ENCODE data around the gene FOXP2.

The FOXP2 gene

DNA sequence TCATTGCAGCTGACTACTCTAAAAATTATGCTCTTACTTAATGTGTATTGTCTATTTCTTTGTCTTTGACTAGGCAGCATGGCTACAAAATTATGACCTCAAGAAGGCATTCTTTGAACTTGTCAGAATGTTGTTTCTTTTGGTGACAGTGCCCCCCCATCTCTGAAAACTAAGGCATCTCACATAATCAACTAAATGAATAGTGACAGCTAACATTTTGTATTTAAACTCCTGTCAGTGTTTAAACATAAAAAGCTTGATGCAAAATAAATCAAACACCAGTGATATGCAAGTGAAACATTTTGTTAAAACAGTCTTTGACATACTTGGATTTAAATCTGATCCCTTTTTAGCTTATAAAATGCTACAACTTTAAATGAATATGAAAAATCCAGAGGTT lies 233.5 kb downstream of the FOXP2 start:
- H3K4me1 ChIP-seq = peaks cover 59% of the 10 kb centered on the region
- H3K36me3 ChIP-seq (replicated peaks) = no peaks in the 10 kb centered on the region
- no peaks in the 10 kb centered on the region for H3K9me3 ChIP-seq
- DNase-seq (ENCODE audit: low spot score in 2 of 2) = no peak
- H3K27me3 ChIP-seq (ENCODE audit: low read depth) = no peaks in the 10 kb centered on the region
- H3K4me3 ChIP-seq = no peak overlapping the region
- in situ Hi-C loops (cut with MboI; ENCODE audit: low sequenced_read_pairs) = no loop called here

DNA sequence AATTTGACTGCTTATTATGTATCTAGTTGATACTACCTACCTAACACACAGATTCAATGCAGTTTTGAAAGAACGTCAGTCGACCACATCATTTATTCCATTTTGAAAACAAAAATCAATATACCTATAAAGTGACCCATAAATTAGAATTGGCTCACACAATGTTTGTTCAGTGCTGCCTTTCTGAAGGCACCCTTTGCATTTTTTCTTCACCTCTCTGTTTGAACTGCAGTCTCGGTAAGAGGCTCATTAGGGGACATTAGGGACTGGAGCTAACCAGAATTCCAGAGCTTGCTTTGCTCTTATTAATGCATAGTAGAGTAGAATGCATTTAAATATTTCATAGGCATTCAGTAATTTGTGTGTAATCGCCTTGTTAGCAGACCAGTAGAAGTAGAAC lies 234.1 kb downstream of the FOXP2 start:
- Histone ChIP-seq H3K4me3 (no peak overlapping the region), H3K27me3 (ENCODE audit: low read depth) (no peaks in the 10 kb centered on the region), H3K9me3 (no peaks in the 10 kb centered on the region), H3K4me1 (peaks cover 59% of the 10 kb centered on the region), H3K36me3 (replicated peaks) (no peaks in the 10 kb centered on the region)
- DNase-seq (ENCODE audit: low spot score in 2 of 2) = no peak
- in situ Hi-C loops (cut with MboI; ENCODE audit: low sequenced_read_pairs) = no loop called here

DNA sequence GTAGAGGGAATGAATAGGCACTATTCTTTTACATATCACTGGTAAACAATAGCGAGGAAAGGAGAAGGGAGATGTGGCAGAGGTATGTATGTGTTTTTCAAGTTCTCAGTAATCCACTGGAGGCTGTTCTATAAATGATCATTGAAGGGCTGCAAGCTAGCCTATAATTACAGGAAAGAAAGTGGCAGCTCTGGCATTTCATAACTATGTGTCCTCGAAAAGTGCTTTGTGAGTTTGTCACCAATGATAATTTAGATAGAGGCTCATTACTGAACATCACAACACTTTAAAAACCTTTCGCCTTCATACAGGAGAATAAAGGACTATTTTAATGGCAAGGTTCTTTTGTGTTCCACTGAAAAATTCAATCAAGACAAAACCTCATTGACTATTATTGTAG lies 235.1 kb downstream of the FOXP2 start:
- in situ Hi-C loops (cut with MboI; ENCODE audit: low sequenced_read_pairs) = loop anchor here (25.0 kb wide), 2 partner anchors 237 to 562 kb away; partner anchors contain the start of gene FOXP2
- Histone ChIP-seq H3K36me3 (replicated peaks) (no peaks in the 10 kb centered on the region), H3K27me3 (ENCODE audit: low read depth) (no peaks in the 10 kb centered on the region), H3K4me1 (peaks cover 53% of the 10 kb centered on the region), H3K9me3 (no peaks in the 10 kb centered on the region), H3K4me3 (no peak overlapping the region)
- peak; percentile 42 to 93 for DNase-seq (ENCODE audit: low spot score in 2 of 2)

GRCh38 chr7:114650491-114650890 lies 235.9 kb downstream of the FOXP2 start:
- no peak overlapping the region for H3K4me3 ChIP-seq
- peaks cover 50% of the 10 kb centered on the region for H3K4me1 ChIP-seq
- H3K27me3 ChIP-seq (ENCODE audit: low read depth) = no peaks in the 10 kb centered on the region
- in situ Hi-C loops (cut with MboI; ENCODE audit: low sequenced_read_pairs) = loop anchor here (25.0 kb wide), 2 partner anchors 238 to 563 kb away; partner anchors contain the start of gene FOXP2
- no peak for DNase-seq (ENCODE audit: low spot score in 2 of 2)
- H3K36me3 ChIP-seq (replicated peaks) = no peaks in the 10 kb centered on the region
- no peaks in the 10 kb centered on the region for H3K9me3 ChIP-seq

DNA sequence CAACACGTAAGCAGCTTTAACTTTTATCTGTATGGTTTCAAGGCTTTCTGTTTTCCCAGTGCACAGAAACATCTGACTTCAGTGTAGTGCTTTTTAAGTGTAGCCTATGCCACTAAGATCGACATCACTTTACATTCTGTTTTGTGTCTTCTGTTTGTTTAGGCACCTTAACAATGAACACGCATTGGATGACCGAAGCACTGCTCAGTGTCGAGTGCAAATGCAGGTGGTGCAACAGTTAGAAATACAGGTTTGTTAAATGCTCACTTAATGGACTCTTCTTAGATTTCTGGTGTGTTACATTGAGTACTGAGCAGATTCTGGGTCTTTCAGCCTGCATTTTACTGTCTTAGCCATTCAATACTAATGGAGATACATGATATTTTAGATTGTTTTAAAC lies 237.4 kb downstream of the FOXP2 start:
- in situ Hi-C loops (cut with MboI; ENCODE audit: low sequenced_read_pairs) = loop anchor here (25.0 kb wide), 2 partner anchors 240 to 565 kb away; partner anchors contain the start of gene FOXP2
- Histone ChIP-seq H3K4me1 (peaks cover 58% of the 10 kb centered on the region), H3K9me3 (no peaks in the 10 kb centered on the region), H3K36me3 (replicated peaks) (no peaks in the 10 kb centered on the region), H3K27me3 (ENCODE audit: low read depth) (no peaks in the 10 kb centered on the region), H3K4me3 (no peak overlapping the region)
- DNase-seq (ENCODE audit: low spot score in 2 of 2) = peak; percentile 28 to 52

- no peak overlapping the region for H3K4me3 ChIP-seq
- DNase-seq (ENCODE audit: low spot score in 2 of 2) = no peak
Measured at GRCh38 chr7:114653364-114654088, 238.9 kb downstream of the FOXP2 start.

GRCh38 chr7:114656466-114656865 lies 241.9 kb downstream of the FOXP2 start:
- H3K27me3 ChIP-seq (ENCODE audit: low read depth) = no peaks in the 10 kb centered on the region
- in situ Hi-C loops (cut with MboI; ENCODE audit: low sequenced_read_pairs) = loop anchor here (25.0 kb wide), 2 partner anchors 244 to 569 kb away; partner anchors contain the start of gene FOXP2

More at GRCh38 chr7:114653364-114654088, 238.9 kb downstream of the FOXP2 start:
- in situ Hi-C loops (cut with MboI; ENCODE audit: low sequenced_read_pairs) = loop anchor here (25.0 kb wide), 2 partner anchors 241 to 566 kb away; partner anchors contain the start of gene FOXP2
- H3K4me1 ChIP-seq = peaks cover 60% of the 10 kb centered on the region
- H3K27me3 ChIP-seq (ENCODE audit: low read depth) = no peaks in the 10 kb centered on the region
- no peaks in the 10 kb centered on the region for H3K9me3 ChIP-seq
- H3K36me3 ChIP-seq (replicated peaks) = no peaks in the 10 kb centered on the region

GRCh38 chr7:114657279-114657678 lies 242.7 kb downstream of the FOXP2 start:
- Histone ChIP-seq H3K4me3 (no peak overlapping the region), H3K9me3 (no peaks in the 10 kb centered on the region), H3K27me3 (ENCODE audit: low read depth) (no peaks in the 10 kb centered on the region), H3K36me3 (replicated peaks) (no peaks in the 10 kb centered on the region), H3K4me1 (peaks cover 67% of the 10 kb centered on the region)
- DNase-seq (ENCODE audit: low spot score in 2 of 2) = no peak
- in situ Hi-C loops (cut with MboI; ENCODE audit: low sequenced_read_pairs) = loop anchor here (25.0 kb wide), 2 partner anchors 245 to 570 kb away; partner anchors contain the start of gene FOXP2

More at GRCh38 chr7:114656466-114656865, 241.9 kb downstream of the FOXP2 start:
- no peaks in the 10 kb centered on the region for H3K9me3 ChIP-seq
- no peaks in the 10 kb centered on the region for H3K36me3 ChIP-seq (replicated peaks)
- H3K4me3 ChIP-seq = no peak overlapping the region
- H3K4me1 ChIP-seq = peaks cover 66% of the 10 kb centered on the region
- DNase-seq (ENCODE audit: low spot score in 2 of 2) = peak; percentile 77 to 96

- no peaks in the 10 kb centered on the region for H3K27me3 ChIP-seq (ENCODE audit: low read depth)
- in situ Hi-C loops (cut with MboI; ENCODE audit: low sequenced_read_pairs) = loop anchor here (25.0 kb wide), 2 partner anchors 246 to 571 kb away; partner anchors contain the start of gene FOXP2
- no peak overlapping the region for H3K4me3 ChIP-seq
Measured at GRCh38 chr7:114658216-114658615, 243.6 kb downstream of the FOXP2 start.

GRCh38 chr7:114659409-114660125 lies 245.0 kb downstream of the FOXP2 start:
- no peak overlapping the region for H3K4me3 ChIP-seq
- peaks cover 67% of the 10 kb centered on the region for H3K4me1 ChIP-seq
- no peaks in the 10 kb centered on the region for H3K27me3 ChIP-seq (ENCODE audit: low read depth)
- H3K36me3 ChIP-seq (replicated peaks) = no peaks in the 10 kb centered on the region
- peak; percentile 59 to 67 for DNase-seq (ENCODE audit: low spot score in 2 of 2)
- no peaks in the 10 kb centered on the region for H3K9me3 ChIP-seq
- in situ Hi-C loops (cut with MboI; ENCODE audit: low sequenced_read_pairs) = loop anchor here (25.0 kb wide), 2 partner anchors 247 to 572 kb away; partner anchors contain the start of gene FOXP2

More at GRCh38 chr7:114658216-114658615, 243.6 kb downstream of the FOXP2 start:
- no peaks in the 10 kb centered on the region for H3K9me3 ChIP-seq
- no peaks in the 10 kb centered on the region for H3K36me3 ChIP-seq (replicated peaks)
- DNase-seq (ENCODE audit: low spot score in 2 of 2) = no peak
- H3K4me1 ChIP-seq = peaks cover 67% of the 10 kb centered on the region

DNA sequence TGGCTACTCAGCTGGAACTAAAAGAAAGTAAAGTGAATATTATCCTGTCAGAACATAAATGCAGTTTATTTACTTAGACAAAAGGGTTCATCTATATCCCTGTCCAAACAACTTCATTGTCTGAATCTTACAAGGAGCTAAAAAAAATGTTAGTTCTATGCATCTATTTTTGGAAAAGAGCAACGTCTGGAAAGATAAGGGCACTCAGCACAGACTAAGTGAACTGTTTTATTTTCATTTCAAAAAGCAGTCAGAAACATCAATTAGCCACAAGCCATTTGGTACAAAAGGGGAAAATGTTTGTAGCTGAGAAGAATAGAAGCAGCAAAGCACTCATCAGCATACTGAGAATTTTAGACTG lies 245.5 kb downstream of the FOXP2 start:
- no peak overlapping the region for H3K4me3 ChIP-seq

DNA sequence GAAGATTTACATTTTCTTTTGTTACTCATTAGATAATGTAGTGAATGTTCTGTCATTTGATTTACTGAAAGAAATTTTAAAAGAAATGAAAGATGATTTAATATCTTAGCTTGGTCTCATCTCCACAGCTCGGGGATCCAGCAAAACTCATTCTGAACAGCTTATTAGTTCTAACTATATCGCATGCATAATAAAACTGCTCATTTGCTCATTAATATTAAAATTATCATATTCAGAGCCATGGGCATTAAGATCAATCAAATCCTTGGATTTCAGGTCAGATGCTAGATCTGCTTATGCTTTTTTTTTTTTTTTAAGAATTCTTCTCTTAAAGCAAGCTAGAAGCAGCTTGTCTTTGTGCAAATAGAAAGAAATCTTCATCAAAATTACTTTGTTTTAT lies 246.1 kb downstream of the FOXP2 start:
- Histone ChIP-seq H3K9me3 (no peaks in the 10 kb centered on the region), H3K27me3 (ENCODE audit: low read depth) (no peaks in the 10 kb centered on the region), H3K36me3 (replicated peaks) (no peaks in the 10 kb centered on the region), H3K4me1 (peaks cover 64% of the 10 kb centered on the region), H3K4me3 (no peak overlapping the region)
- in situ Hi-C loops (cut with MboI; ENCODE audit: low sequenced_read_pairs) = loop anchor here (25.0 kb wide), 2 partner anchors 248 to 573 kb away; partner anchors contain the start of gene FOXP2
- no peak for DNase-seq (ENCODE audit: low spot score in 2 of 2)

More for the DNA sequence above, 245.5 kb downstream of the FOXP2 start:
- in situ Hi-C loops (cut with MboI; ENCODE audit: low sequenced_read_pairs) = loop anchor here (25.0 kb wide), 2 partner anchors 248 to 573 kb away; partner anchors contain the start of gene FOXP2
- Histone ChIP-seq H3K36me3 (replicated peaks) (no peaks in the 10 kb centered on the region), H3K9me3 (no peaks in the 10 kb centered on the region), H3K4me1 (peaks cover 67% of the 10 kb centered on the region), H3K27me3 (ENCODE audit: low read depth) (no peaks in the 10 kb centered on the region)
- DNase-seq (ENCODE audit: low spot score in 2 of 2) = peak in 1 of 2 experiments; percentile 79

- no peak for DNase-seq (ENCODE audit: low spot score in 2 of 2)
- Histone ChIP-seq H3K4me3 (no peak overlapping the region), H3K9me3 (no peaks in the 10 kb centered on the region), H3K27me3 (ENCODE audit: low read depth) (no peaks in the 10 kb centered on the region), H3K36me3 (replicated peaks) (no peaks in the 10 kb centered on the region), H3K4me1 (peaks cover 53% of the 10 kb centered on the region)
- in situ Hi-C loops (cut with MboI; ENCODE audit: low sequenced_read_pairs) = loop anchor here (25.0 kb wide), 2 partner anchors 250 to 575 kb away; partner anchors contain the start of gene FOXP2
Measured at GRCh38 chr7:114662002-114662677, 247.5 kb downstream of the FOXP2 start.
